OCI-LY1 (cell line): ENCODE measurements around the gene PEAR1.

Experiments used
- H2AFZ ChIP-seq: fragments of 200-600 bp; sonication (generic), shearing (Covaris generic); 2 replicates; pipeline ENCODE4 v1.6.0; 2014; ENCODE audit warnings: antibody characterized with exemption, mild to moderate bottlenecking, low read length
- H3F3A ChIP-seq: fragments of 200-600 bp; sonication (generic), shearing (Covaris generic); 2 replicates; pipeline ENCODE4 v1.6.0; 2014; ENCODE audit warnings: mild to moderate bottlenecking, antibody characterized with exemption, low read length, moderate library complexity; ENCODE audit not compliant: insufficient read depth
- H3K27ac ChIP-seq: fragments of 200-600 bp; sonication (generic); 2 replicates; pipeline ENCODE4 v1.5.1; 2014; ENCODE audit warnings: low read length, mixed run types, mild to moderate bottlenecking, low read depth; ENCODE audit not compliant: poor library complexity, severe bottlenecking
- H3K27me3 ChIP-seq: fragments of 200-600 bp; sonication (generic); 2 replicates; pipeline ENCODE4 v1.6.0; 2014; ENCODE audit warnings: antibody characterized with exemption, mild to moderate bottlenecking, low read length, moderate library complexity; ENCODE audit not compliant: insufficient read depth
- H3K36me3 ChIP-seq: fragments of 200-600 bp; sonication (generic); 2 replicates; pipeline ENCODE4 v1.6.1; 2014; ENCODE audit warnings: mild to moderate bottlenecking, antibody characterized with exemption, low read length, moderate library complexity, mixed read lengths; ENCODE audit not compliant: insufficient read depth
- H3K4me1 ChIP-seq: fragments of 200-600 bp; sonication (generic); 2 replicates; pipeline ENCODE4 v1.5.1; 2014; ENCODE audit warnings: mild to moderate bottlenecking, low read length, moderate library complexity; ENCODE audit not compliant: insufficient read depth, severe bottlenecking
- H3K4me2 ChIP-seq: fragments of 200-600 bp; sonication (generic), shearing (Covaris generic); 2 replicates; pipeline ENCODE4 v1.6.1; 2014; ENCODE audit warnings: low read length
- H3K4me3 ChIP-seq: fragments of 200-600 bp; sonication (generic); 2 replicates; pipeline ENCODE4 v1.5.1; 2014; ENCODE audit warnings: low read length, low read depth, mild to moderate bottlenecking, mixed read lengths; ENCODE audit not compliant: poor library complexity, severe bottlenecking
- H3K79me2 ChIP-seq: fragments of 200-600 bp; shearing (Covaris generic); 2 replicates; pipeline ENCODE4 v1.6.1; 2016; ENCODE audit warnings: mixed run types, low read length, mixed read lengths; ENCODE audit not compliant: insufficient read depth
- H3K9ac ChIP-seq: fragments of 200-600 bp; sonication (generic), shearing (Covaris generic); 2 replicates; pipeline ENCODE4 v1.6.1; 2014; ENCODE audit warnings: mild to moderate bottlenecking, low read length, mixed read lengths
- H3K9me2 ChIP-seq: fragments of 200-600 bp; sonication (generic), shearing (Covaris generic); 2 replicates; pipeline ENCODE4 v1.6.1; 2014; ENCODE audit warnings: low read depth, mild to moderate bottlenecking, low read length, mixed read lengths
- H3K9me3 ChIP-seq: fragments of 200-600 bp; shearing (Covaris generic); 2 replicates; pipeline ENCODE4 v1.6.1; 2014; ENCODE audit warnings: low read length, mixed read lengths
- H4K20me1 ChIP-seq: fragments of 200-600 bp; sonication (generic), shearing (Covaris generic); 2 replicates; pipeline ENCODE4 v1.6.0; 2016; ENCODE audit warnings: mild to moderate bottlenecking, low read length; ENCODE audit not compliant: insufficient read depth
- CTCF ChIP-seq: fragments of 200-600 bp; sonication (generic), shearing (Covaris generic); IDR thresholded peaks from 2 replicates; pipeline ENCODE4 v1.5.1; 2017; ENCODE audit warnings: mild to moderate bottlenecking, antibody characterized with exemption, low read length, moderate library complexity, mixed read lengths
- EZH2 ChIP-seq: fragments of 200-600 bp; sonication (generic), shearing (Covaris generic); IDR thresholded peaks from 2 replicates; pipeline ENCODE4 v1.8.0; 2017; ENCODE audit warnings: borderline replicate concordance, mixed run types, mild to moderate bottlenecking, antibody characterized with exemption, low read length, moderate library complexity, mixed read lengths

The PEAR1 gene

GRCh38 chr1:156927215-156928042 lies 33.9 kb downstream of the PEAR1 start:
- Histone ChIP-seq H3K9me3 (no peaks in the 10 kb centered on the region), H4K20me1 (no peaks in the 10 kb centered on the region), H3K36me3 (no peaks in the 10 kb centered on the region), H2AFZ (no peak overlapping the region), H3K27ac (no peak overlapping the region), H3K79me2 (no peaks in the 10 kb centered on the region), H3K4me3 (no peak overlapping the region), H3F3A (no peaks in the 10 kb centered on the region), H3K27me3 (peaks cover 10% of the 10 kb centered on the region; the same call in 1 of the 2 replicates), H3K9me2 (no peaks in the 10 kb centered on the region), H3K9ac (no peak overlapping the region), H3K4me1 (no peaks in the 10 kb centered on the region), H3K4me2 (no peak overlapping the region)
- TF ChIP-seq CTCF, result 0 out of 2 replicates have a peak, but pooled peaks have one; percentile 6
- no peak for TF ChIP-seq EZH2

GRCh38 chr1:156928043-156928602 lies 34.6 kb downstream of the PEAR1 start:
- no peak overlapping the region for H3K4me2 ChIP-seq
- H3K27ac ChIP-seq, result no peak overlapping the region
- H3K4me1 ChIP-seq, result no peaks in the 10 kb centered on the region
- no peaks in the 10 kb centered on the region for H3F3A ChIP-seq
- no peak overlapping the region for H2AFZ ChIP-seq
- no peak overlapping the region for H3K4me3 ChIP-seq
- TF ChIP-seq CTCF, result no peak
- no peak for TF ChIP-seq EZH2
- H4K20me1 ChIP-seq, result no peaks in the 10 kb centered on the region
- H3K27me3 ChIP-seq, result peaks cover 10% of the 10 kb centered on the region; the same call in 1 of the 2 replicates
- H3K36me3 ChIP-seq, result no peaks in the 10 kb centered on the region
- no peaks in the 10 kb centered on the region for H3K79me2 ChIP-seq
- H3K9me2 ChIP-seq, result no peaks in the 10 kb centered on the region
- no peak overlapping the region for H3K9ac ChIP-seq
- no peaks in the 10 kb centered on the region for H3K9me3 ChIP-seq

- Histone ChIP-seq H3F3A (no peaks in the 10 kb centered on the region), H3K4me1 (no peaks in the 10 kb centered on the region), H3K27ac (no peak overlapping the region), H3K4me3 (no peak overlapping the region), H4K20me1 (no peaks in the 10 kb centered on the region), H3K4me2 (no peak overlapping the region), H3K27me3 (peaks cover 10% of the 10 kb centered on the region; the same call in 1 of the 2 replicates), H3K9me3 (no peaks in the 10 kb centered on the region), H2AFZ (no peak overlapping the region), H3K79me2 (no peaks in the 10 kb centered on the region), H3K9ac (no peak overlapping the region), H3K9me2 (no peaks in the 10 kb centered on the region), H3K36me3 (no peaks in the 10 kb centered on the region)
- TF ChIP-seq EZH2 (no peak), CTCF (no peak)
Measured at GRCh38 chr1:156929596-156930238, 36.2 kb downstream of the PEAR1 start.
